A549 (cell line): ENCODE measurements around the gene FASTKD2.

Source experiments
- CTCF ChIP-seq: fragments of >200 bp; sonication (Bioruptor Twin); formaldehyde crosslinking; IDR thresholded peaks from 3 replicates; pipeline ENCODE4 v1.5.1; 2016
- ELK1 ChIP-seq: fragments of 150-350 bp; IDR thresholded peaks from 2 replicates; pipeline ENCODE4 v1.6.1; 2014; ENCODE audit warnings: low read depth, mild to moderate bottlenecking, low read length
- EP300 ChIP-seq, 2 experiments: fragments of >200 bp; sonication (Bioruptor Twin); formaldehyde crosslinking; IDR thresholded peaks; 2 replicates in 1 of 2; 3 replicates in 1 of 2; pipeline ENCODE4 v1.6.1; 2016 to 2017
- MAFK ChIP-seq: fragments of 450-650 bp; IDR thresholded peaks from 2 replicates; pipeline ENCODE4 v1.6.1; 2014; ENCODE audit not compliant: partially characterized antibody
- RCOR1 ChIP-seq: fragments of 150-350 bp; IDR thresholded peaks from 2 replicates; pipeline ENCODE4 v1.6.1; 2014; ENCODE audit warnings: antibody characterized with exemption, low read length, low read depth
- REST ChIP-seq: fragments of 200-600 bp; sonication (generic); IDR thresholded peaks from 2 replicates; pipeline ENCODE4 v1.6.1; 2016; ENCODE audit warnings: antibody characterized with exemption, mild to moderate bottlenecking, moderate library complexity
- RFX5 ChIP-seq: fragments of 450-650 bp; IDR thresholded peaks from 2 replicates; pipeline ENCODE4 v1.7.1; 2014; ENCODE audit warnings: antibody characterized with exemption, mild to moderate bottlenecking, moderate library complexity
- SREBF2 ChIP-seq: fragments of 450-650 bp; IDR thresholded peaks from 2 replicates; pipeline ENCODE4 v1.6.1; 2014; ENCODE audit warnings: mild to moderate bottlenecking, moderate library complexity

- TF ChIP-seq RCOR1 (no peak), RFX5 (no peak), SREBF2 (no peak), ELK1 (no peak), REST (no peak), EP300 (IDR thresholded peaks at IDR 0.05) (no peak), MAFK (no peak), CTCF (no peak)
Measured at GRCh38 chr2:206733341-206733740, 32.1 kb upstream of the FASTKD2 start.
